ENCODE measurements around the gene ANKRD50. TPM values are rescaled to one million over a fixed set of nuclear protein-coding genes. Genes with fewer than 3 reads are reported as not detected.

ANKRD50 gene
- polyA plus RNA-seq, 1 donor, result 22.3 TPM

GRCh38 chr4:124738994-124739393 lies 26.5 kb upstream of the ANKRD50 start:
- Histone ChIP-seq H3K27me3 (ENCODE audit: control insufficient read depth, insufficient read depth, low read length) (no peaks in the 10 kb centered on the region), H3K4me1 (ENCODE audit: control insufficient read depth, insufficient read depth, low read length) (no peaks in the 10 kb centered on the region), H3K9me3 (ENCODE audit: control insufficient read depth, low read depth, low read length) (no peaks in the 10 kb centered on the region), H3K27ac (ENCODE audit: low read length) (no peak overlapping the region), H3K4me3 (ENCODE audit: low read length) (no peak overlapping the region), H3K36me3 (ENCODE audit: control insufficient read depth, insufficient read depth, low read length) (no peaks in the 10 kb centered on the region)
- no peak for DNase-seq

DNA sequence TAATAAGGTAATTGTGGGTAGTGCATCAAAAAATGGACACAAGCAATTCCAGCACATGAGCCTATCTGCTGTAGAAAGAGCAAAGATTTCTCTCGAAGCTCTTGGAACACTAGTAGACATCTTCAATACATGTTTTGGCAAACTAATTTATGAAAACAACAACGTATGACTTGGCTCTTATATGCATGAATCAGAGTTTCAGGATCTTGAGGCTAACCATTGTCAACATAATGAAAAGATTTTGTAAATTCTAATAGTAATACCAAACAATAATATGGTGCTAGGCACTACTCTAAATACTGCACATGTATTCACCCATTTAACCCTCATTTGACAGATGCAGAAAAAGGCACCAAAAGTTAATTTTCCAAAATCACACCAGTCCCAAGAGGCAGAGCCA lies 25.1 kb upstream of the ANKRD50 start:
- Histone ChIP-seq H3K27me3 (ENCODE audit: control insufficient read depth, insufficient read depth, low read length) (no peaks in the 10 kb centered on the region), H3K9me3 (ENCODE audit: control insufficient read depth, low read depth, low read length) (no peaks in the 10 kb centered on the region), H3K4me1 (ENCODE audit: control insufficient read depth, insufficient read depth, low read length) (no peaks in the 10 kb centered on the region), H3K27ac (ENCODE audit: low read length) (no peak overlapping the region), H3K36me3 (ENCODE audit: control insufficient read depth, insufficient read depth, low read length) (no peaks in the 10 kb centered on the region), H3K4me3 (ENCODE audit: low read length) (no peak overlapping the region)
- DNase-seq, result no peak
- 100% methylated on average over 2 of the region's 2 CpGs for WGBS (ENCODE audit: insufficient coverage, low lambda C conversion rate)

DNA sequence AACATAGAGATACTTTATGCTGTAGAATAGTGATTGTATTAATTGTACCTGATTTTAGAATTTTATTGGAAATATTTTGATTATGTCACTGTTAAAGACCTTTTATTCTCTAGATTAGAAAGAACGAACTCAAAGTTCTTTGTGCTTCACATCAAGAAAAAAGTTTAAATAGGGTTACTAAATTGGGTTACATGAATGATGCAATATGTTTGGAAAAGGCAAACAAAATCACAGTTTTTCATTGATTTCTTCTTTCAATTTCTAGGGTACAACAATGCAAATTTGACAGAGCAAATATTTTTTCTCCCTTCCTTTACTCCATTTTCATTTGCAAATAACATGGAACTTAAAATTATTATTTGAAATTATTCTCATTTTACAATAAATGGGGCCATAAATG lies 24.0 kb upstream of the ANKRD50 start:
- no peaks in the 10 kb centered on the region for H3K4me1 ChIP-seq (ENCODE audit: control insufficient read depth, insufficient read depth, low read length)
- no peaks in the 10 kb centered on the region for H3K27me3 ChIP-seq (ENCODE audit: control insufficient read depth, insufficient read depth, low read length)
- no peak overlapping the region for H3K4me3 ChIP-seq (ENCODE audit: low read length)
- H3K9me3 ChIP-seq (ENCODE audit: control insufficient read depth, low read depth, low read length), result no peaks in the 10 kb centered on the region
- H3K36me3 ChIP-seq (ENCODE audit: control insufficient read depth, insufficient read depth, low read length), result no peaks in the 10 kb centered on the region
- no peak for DNase-seq
- 100% methylated on average over 1 of the region's 1 CpG for WGBS (ENCODE audit: insufficient coverage, low lambda C conversion rate)
- H3K27ac ChIP-seq (ENCODE audit: low read length), result no peak overlapping the region

GRCh38 chr4:124727331-124727890 lies 14.9 kb upstream of the ANKRD50 start:
- Histone ChIP-seq H3K4me1 (ENCODE audit: control insufficient read depth, insufficient read depth, low read length) (no peaks in the 10 kb centered on the region), H3K36me3 (ENCODE audit: control insufficient read depth, insufficient read depth, low read length) (no peaks in the 10 kb centered on the region), H3K4me3 (ENCODE audit: low read length) (no peak overlapping the region), H3K27me3 (ENCODE audit: control insufficient read depth, insufficient read depth, low read length) (no peaks in the 10 kb centered on the region), H3K27ac (ENCODE audit: low read length) (no peak overlapping the region), H3K9me3 (ENCODE audit: control insufficient read depth, low read depth, low read length) (no peaks in the 10 kb centered on the region)
- 97% methylated on average over 5 of the region's 5 CpGs for WGBS (ENCODE audit: insufficient coverage, low lambda C conversion rate)
- DNase-seq, result no peak

GRCh38 chr4:124726269-124726668 lies 13.7 kb upstream of the ANKRD50 start:
- Histone ChIP-seq H3K36me3 (ENCODE audit: control insufficient read depth, insufficient read depth, low read length) (no peaks in the 10 kb centered on the region), H3K9me3 (ENCODE audit: control insufficient read depth, low read depth, low read length) (no peaks in the 10 kb centered on the region), H3K4me1 (ENCODE audit: control insufficient read depth, insufficient read depth, low read length) (no peaks in the 10 kb centered on the region), H3K4me3 (ENCODE audit: low read length) (no peak overlapping the region), H3K27me3 (ENCODE audit: control insufficient read depth, insufficient read depth, low read length) (no peaks in the 10 kb centered on the region), H3K27ac (ENCODE audit: low read length) (no peak overlapping the region)
- DNase-seq, result no peak
- WGBS (ENCODE audit: insufficient coverage, low lambda C conversion rate), result 100% methylated on average over 1 of the region's 3 CpGs

- no peak overlapping the region for H3K27ac ChIP-seq (ENCODE audit: low read length)
- H3K36me3 ChIP-seq (ENCODE audit: control insufficient read depth, insufficient read depth, low read length), result no peaks in the 10 kb centered on the region
- H3K4me1 ChIP-seq (ENCODE audit: control insufficient read depth, insufficient read depth, low read length), result no peaks in the 10 kb centered on the region
- no peaks in the 10 kb centered on the region for H3K9me3 ChIP-seq (ENCODE audit: control insufficient read depth, low read depth, low read length)
- no peak overlapping the region for H3K4me3 ChIP-seq (ENCODE audit: low read length)
- H3K27me3 ChIP-seq (ENCODE audit: control insufficient read depth, insufficient read depth, low read length), result no peaks in the 10 kb centered on the region
- DNase-seq, result no peak
Observed at GRCh38 chr4:124722071-124722470, 9.5 kb upstream of the ANKRD50 start.

DNA sequence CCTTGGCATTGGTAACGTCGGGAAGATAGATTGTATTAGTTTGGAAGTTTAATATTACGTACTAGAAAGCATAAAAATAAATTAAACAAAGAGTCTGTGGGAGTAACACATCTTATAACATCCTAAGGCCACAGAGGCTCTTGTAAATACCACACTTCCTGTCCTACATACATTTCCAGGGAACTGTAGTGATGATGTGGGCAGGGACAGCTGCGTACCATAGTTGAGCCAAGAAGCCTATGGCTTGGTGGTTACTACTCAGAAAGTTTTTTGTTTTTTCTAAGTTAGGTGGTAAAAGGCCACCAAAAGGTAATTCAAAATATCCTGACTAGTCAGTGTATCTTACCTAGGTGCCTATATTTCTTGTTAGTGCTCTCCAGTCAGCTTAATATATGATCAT lies 4.6 kb upstream of the ANKRD50 start:
- Histone ChIP-seq H3K9me3 (ENCODE audit: control insufficient read depth, low read depth, low read length) (no peaks in the 10 kb centered on the region), H3K4me1 (ENCODE audit: control insufficient read depth, insufficient read depth, low read length) (peaks cover 3% of the 10 kb centered on the region), H3K36me3 (ENCODE audit: control insufficient read depth, insufficient read depth, low read length) (no peaks in the 10 kb centered on the region), H3K27me3 (ENCODE audit: control insufficient read depth, insufficient read depth, low read length) (no peaks in the 10 kb centered on the region), H3K27ac (ENCODE audit: low read length) (no peak overlapping the region), H3K4me3 (ENCODE audit: low read length) (no peak overlapping the region)
- 83% methylated on average over 2 of the region's 4 CpGs for WGBS (ENCODE audit: insufficient coverage, low lambda C conversion rate)
- no peak for DNase-seq

GRCh38 chr4:124713185-124713592 lies 657 bp upstream of the ANKRD50 start:
- WGBS (ENCODE audit: insufficient coverage, low lambda C conversion rate), result 0% methylated on average over 1 of the region's 12 CpGs
- H3K4me1 ChIP-seq (ENCODE audit: control insufficient read depth, insufficient read depth, low read length), result peaks cover 3% of the 10 kb centered on the region
- no peaks in the 10 kb centered on the region for H3K27me3 ChIP-seq (ENCODE audit: control insufficient read depth, insufficient read depth, low read length)
- H3K4me3 ChIP-seq (ENCODE audit: low read length), result peak overlapping the region; percentile 77
- peak in 1 of 2 donors; percentile 54 for DNase-seq
- no peaks in the 10 kb centered on the region for H3K36me3 ChIP-seq (ENCODE audit: control insufficient read depth, insufficient read depth, low read length)
- peak overlapping the region; percentile 96 for H3K27ac ChIP-seq (ENCODE audit: low read length)
- H3K9me3 ChIP-seq (ENCODE audit: control insufficient read depth, low read depth, low read length), result no peaks in the 10 kb centered on the region

- Histone ChIP-seq H3K27me3 (ENCODE audit: control insufficient read depth, insufficient read depth, low read length) (no peaks in the 10 kb centered on the region), H3K27ac (ENCODE audit: low read length) (peak overlapping the region; percentile 96), H3K36me3 (ENCODE audit: control insufficient read depth, insufficient read depth, low read length) (no peaks in the 10 kb centered on the region), H3K4me1 (ENCODE audit: control insufficient read depth, insufficient read depth, low read length) (peaks cover 3% of the 10 kb centered on the region), H3K9me3 (ENCODE audit: control insufficient read depth, low read depth, low read length) (no peaks in the 10 kb centered on the region), H3K4me3 (ENCODE audit: low read length) (peak overlapping the region; percentile 80)
- WGBS (ENCODE audit: insufficient coverage, low lambda C conversion rate), result 0% methylated on average over 2 of the region's 35 CpGs
- peak; percentile 58 to 84 for DNase-seq
Observed at GRCh38 chr4:124711471-124712371, 811 bp downstream of the ANKRD50 start.

- Histone ChIP-seq H3K27me3 (ENCODE audit: control insufficient read depth, insufficient read depth, low read length) (no peaks in the 10 kb centered on the region), H3K27ac (ENCODE audit: low read length) (peak overlapping the region; percentile 96), H3K9me3 (ENCODE audit: control insufficient read depth, low read depth, low read length) (no peaks in the 10 kb centered on the region), H3K4me3 (ENCODE audit: low read length) (peak overlapping the region; percentile 80), H3K4me1 (ENCODE audit: control insufficient read depth, insufficient read depth, low read length) (peaks cover 3% of the 10 kb centered on the region), H3K36me3 (ENCODE audit: control insufficient read depth, insufficient read depth, low read length) (no peaks in the 10 kb centered on the region)
- whole genome bisulfite sequencing (ENCODE audit: insufficient coverage, low lambda C conversion rate), result 10% methylated on average over 2 of the region's 5 CpGs
- DNase-seq, result peak in 1 of 2 donors; percentile 9
Observed at GRCh38 chr4:124710911-124711310, 1.6 kb downstream of the ANKRD50 start.

Measured in large intestine (tissue), 3 donors.